IMR-90 (cell line): ENCODE measurements around the gene ZFHX3. TPM values are rescaled to one million over a fixed set of nuclear protein-coding genes. Genes with fewer than 3 reads are reported as not detected.

Experiments used
- ATAC-seq: fragments of 200-7000 bp; cut with Tn5 transposase; 2 replicates; pipeline ENCODE4 v1.9.1; 2020; ENCODE audit warnings: low read depth, mild to moderate bottlenecking, moderate library complexity
- BruUV-seq: library from RNA; stranded (reverse); fragments of 400-500 nt; replicated peaks from 2 replicates; lab custom pipeline; 2021; lab: Mats Ljungman, UMichigan
- CTCF ChIA-PET: fragments of 300-600 bp; formaldehyde crosslinking; extraction: SDS; loops from one replicate; lab custom pipeline; 2021; ENCODE audit warnings: antibody characterized with exemption; lab: Yijun Ruan, JAX
- POLR2A ChIA-PET: fragments of 300-600 bp; sonication (Branson Sonifier 250); formaldehyde crosslinking; loops from one replicate; lab custom pipeline; 2022; ENCODE audit warnings: antibody characterized with exemption; ENCODE audit not compliant: unreplicated experiment; lab: Charles Lee
- DNase-seq: peaks from one replicate; pipeline ENCODE4 v3.0.0; 2013
- H2AFZ ChIP-seq: replicated peaks from 2 replicates; pipeline ENCODE3; 2013; ENCODE audit warnings: low read length, mild to moderate bottlenecking; ENCODE audit not compliant: poor library complexity
- H2AK5ac ChIP-seq: 2 replicates; pipeline ENCODE4 v1.6.1; 2013; ENCODE audit warnings: low read depth, low read length, inconsistent platforms
- H2AK9ac ChIP-seq: replicated peaks from 2 replicates; pipeline ENCODE3; 2013; ENCODE audit warnings: mild to moderate bottlenecking, low read depth, low read length, moderate library complexity; ENCODE audit not compliant: poor library complexity
- H2BK120ac ChIP-seq: 2 replicates; pipeline ENCODE4 v1.6.1; 2013; ENCODE audit warnings: low read depth, low read length, inconsistent platforms
- H2BK15ac ChIP-seq: 3 replicates; pipeline ENCODE4 v1.6.1; 2013; ENCODE audit warnings: low read depth, low read length, inconsistent platforms
- H2BK20ac ChIP-seq: 2 replicates; pipeline ENCODE4 v1.6.1; 2013; ENCODE audit warnings: low read depth, mild to moderate bottlenecking, inconsistent platforms, low read length, moderate library complexity
- H2BK5ac ChIP-seq: 2 replicates; pipeline ENCODE4 v1.6.1; 2013; ENCODE audit warnings: mild to moderate bottlenecking, low read depth, low read length, inconsistent platforms; ENCODE audit not compliant: poor library complexity, severe bottlenecking
- H3K14ac ChIP-seq: replicated peaks from 2 replicates; pipeline ENCODE4 v1.6.1; 2013; ENCODE audit warnings: low read depth, low read length, inconsistent platforms
- H3K18ac ChIP-seq: 2 replicates; pipeline ENCODE4 v1.6.1; 2013; ENCODE audit warnings: low read depth, low read length, control low read depth
- H3K23ac ChIP-seq: 2 replicates; pipeline ENCODE4 v1.6.1; 2013; ENCODE audit warnings: low read depth, low read length, inconsistent platforms
- H3K27ac ChIP-seq: 2 replicates; pipeline ENCODE4 v1.5.1; 2013; ENCODE audit warnings: mild to moderate bottlenecking, control low read depth, low read length; ENCODE audit not compliant: insufficient read depth
- H3K27me3 ChIP-seq: 2 replicates; pipeline ENCODE4 v1.6.1; 2013; ENCODE audit warnings: low read length; ENCODE audit not compliant: control insufficient read depth, insufficient read depth
- H3K36me3 ChIP-seq: 2 replicates; pipeline ENCODE4 v1.6.1; 2013; ENCODE audit warnings: low read length, mixed read lengths; ENCODE audit not compliant: control insufficient read depth, insufficient read depth
- H3K4ac ChIP-seq: 2 replicates; pipeline ENCODE4 v1.6.1; 2013; ENCODE audit warnings: low read depth, low read length, inconsistent platforms
- H3K4me1 ChIP-seq: 2 replicates; pipeline ENCODE4 v1.6.1; 2013; ENCODE audit warnings: low read length, mixed read lengths; ENCODE audit not compliant: control insufficient read depth, insufficient read depth
- H3K4me2 ChIP-seq: 2 replicates; pipeline ENCODE4 v1.6.1; 2013; ENCODE audit warnings: low read depth, mild to moderate bottlenecking, control low read depth, low read length, moderate library complexity
- H3K4me3 ChIP-seq: 2 replicates; pipeline ENCODE4 v1.5.1; 2013; ENCODE audit warnings: low read depth, mild to moderate bottlenecking, control low read depth, low read length, moderate library complexity; ENCODE audit not compliant: insufficient read depth
- H3K56ac ChIP-seq: 2 replicates; pipeline ENCODE4 v1.6.1; 2013; ENCODE audit warnings: low read length, inconsistent platforms; ENCODE audit not compliant: insufficient read depth; ENCODE audit errors: extremely low read depth
- H3K79me1 ChIP-seq, 2 experiments: 2 replicates each; pipeline ENCODE4 v1.6.1; 2013; ENCODE audit warnings: low read length in 2 of 2, inconsistent platforms in 1 of 2, low read depth in 1 of 2
- H3K9ac ChIP-seq: 2 replicates; pipeline ENCODE4 v1.6.1; 2013; ENCODE audit warnings: low read depth, low read length, control low read depth
- H3K9me1 ChIP-seq: 2 replicates; pipeline ENCODE4 v1.6.1; 2013; ENCODE audit warnings: low read length, inconsistent platforms; ENCODE audit not compliant: insufficient read depth
- H3K9me3 ChIP-seq: 2 replicates; pipeline ENCODE4 v1.6.1; 2013; ENCODE audit warnings: low read length; ENCODE audit not compliant: control insufficient read depth, insufficient read depth
- H4K20me1 ChIP-seq: 2 replicates; pipeline ENCODE4 v1.6.1; 2013; ENCODE audit warnings: low read length, inconsistent platforms; ENCODE audit not compliant: insufficient read depth
- H4K5ac ChIP-seq: 2 replicates; pipeline ENCODE4 v1.6.1; 2013; ENCODE audit warnings: mild to moderate bottlenecking, low read depth, low read length, control low read depth
- H4K8ac ChIP-seq, 2 experiments: 2 replicates each; pipeline ENCODE4 v1.6.1; 2013; ENCODE audit warnings: low read depth in 2 of 2, low read length in 2 of 2, control low read depth in 1 of 2, inconsistent platforms in 1 of 2
- H4K91ac ChIP-seq: 2 replicates; pipeline ENCODE4 v1.6.1; 2013; ENCODE audit warnings: low read depth, low read length, inconsistent platforms; ENCODE audit not compliant: insufficient read depth
- BHLHE40 ChIP-seq: fragments of 150-350 bp; IDR thresholded peaks from 2 replicates; pipeline ENCODE4 v1.6.1; 2016; ENCODE audit warnings: mild to moderate bottlenecking, low read depth, low read length
- CEBPB ChIP-seq: IDR thresholded peaks from 2 replicates; pipeline ENCODE4 v1.6.1; 2012; ENCODE audit warnings: low read depth, low read length, improper control_type of control experiment
- CHD1 ChIP-seq: IDR thresholded peaks from 2 replicates; pipeline ENCODE4 v1.6.1; 2012; ENCODE audit warnings: low read depth, low read length, improper control_type of control experiment
- FOS ChIP-seq: fragments of 150-350 bp; IDR thresholded peaks from 2 replicates; pipeline ENCODE4 v1.6.1; 2016; ENCODE audit warnings: low read depth, low read length
- MAFK ChIP-seq: IDR thresholded peaks from 2 replicates; pipeline ENCODE4 v1.6.1; 2012; ENCODE audit warnings: low read depth, low read length, improper control_type of control experiment
- MAZ ChIP-seq: IDR thresholded peaks from 2 replicates; pipeline ENCODE4 v1.6.1; 2012; ENCODE audit warnings: low read depth, mild to moderate bottlenecking, low read length, improper control_type of control experiment, moderate library complexity, borderline replicate concordance
- MXI1 ChIP-seq: IDR thresholded peaks from 2 replicates; pipeline ENCODE4 v1.6.1; 2012; ENCODE audit warnings: low read depth, mild to moderate bottlenecking, low read length, moderate library complexity, borderline replicate concordance
- NFE2L2 ChIP-seq: fragments of 150-350 bp; IDR thresholded peaks from 2 replicates; pipeline ENCODE4 v1.6.1; 2016; ENCODE audit warnings: low read depth, mild to moderate bottlenecking, low read length
- RAD21 ChIP-seq: IDR thresholded peaks from 2 replicates; pipeline ENCODE4 v1.6.1; 2012; ENCODE audit warnings: low read length, improper control_type of control experiment
- RCOR1 ChIP-seq: IDR thresholded peaks from 2 replicates; pipeline ENCODE4 v1.6.1; 2012; ENCODE audit warnings: mild to moderate bottlenecking, low read length, improper control_type of control experiment; ENCODE audit not compliant: insufficient replicate concordance
- RFX5 ChIP-seq: IDR thresholded peaks from 2 replicates; pipeline ENCODE4 v1.8.0; 2012; ENCODE audit warnings: low read depth, mild to moderate bottlenecking, low read length, moderate library complexity
- SMC3 ChIP-seq: fragments of 150-350 bp; IDR thresholded peaks from 2 replicates; pipeline ENCODE4 v1.6.1; 2016; ENCODE audit warnings: low read depth, mild to moderate bottlenecking, antibody characterized with exemption, low read length, moderate library complexity
- WGBS, 2 experiments: methylation state at CpG; one replicate each; pipeline versions ENCODE4 v1.1.5 to v1.1.7; 2013; ENCODE audit warnings: missing lambda C conversion rate in 2 of 2; ENCODE audit not compliant: insufficient read length in 1 of 2; ENCODE audit errors: extremely low coverage in 2 of 2; 5-methylcytosine and 5-hydroxymethylcytosine counted together
- dilution Hi-C: fragments of 300-500 bp; cut with HindIII; formaldehyde crosslinking; loops from one replicate; pipeline ENCODE4 v1.14.3; 2018; ENCODE audit warnings: low sequenced_read_pairs; ENCODE audit not compliant: unreplicated experiment
- in situ Hi-C: fragments of 300-500 bp; cut with MboI; formaldehyde crosslinking; loops from 3 replicates; pipeline ENCODE4 v1.14.3; 2019; ENCODE audit warnings: low sequenced_read_pairs, inconsistent platforms, mixed read lengths
- intact Hi-C: fragments of 100-400 bp; cut with micrococcal nuclease; formaldehyde crosslinking; loops from 2 replicates; pipeline ENCODE4 v1.10.0; 2022
- polyA plus RNA-seq, 3 experiments: library from polyadenylated mRNA; depleted of rRNA; stranded (reverse); fragments of >200 nt; gene quantifications; 2 replicates each; pipeline ENCODE4 v1.2.3, GENCODE V29; 2012; ENCODE audit warnings: low replicate concordance in 1 of 3
- total RNA-seq: library from RNA; depleted of rRNA; stranded (reverse); fragments of >200 nt; gene quantifications from 2 replicates; pipeline ENCODE4 v1.2.3, GENCODE V29; 2012
- TF ChIP-seq, protein P1 (sequence below): fragments of 150-350 bp; IDR thresholded peaks from 2 replicates; pipeline ENCODE4 v1.6.1; 2016; ENCODE audit warnings: low read depth, mild to moderate bottlenecking, low read length, moderate library complexity, borderline replicate concordance
- TF ChIP-seq, protein P2 (sequence below): fragments of 150-350 bp; IDR thresholded peaks from 2 replicates; pipeline ENCODE4 v1.6.1; 2017; ENCODE audit warnings: mild to moderate bottlenecking, antibody characterized with exemption, low read length, low read depth

ZFHX3 gene
- total and polyA plus RNA-seq, 2 of the 4 experiments (the other 2 are of a cell fraction): 1.4 to 1.7 TPM

DNA sequence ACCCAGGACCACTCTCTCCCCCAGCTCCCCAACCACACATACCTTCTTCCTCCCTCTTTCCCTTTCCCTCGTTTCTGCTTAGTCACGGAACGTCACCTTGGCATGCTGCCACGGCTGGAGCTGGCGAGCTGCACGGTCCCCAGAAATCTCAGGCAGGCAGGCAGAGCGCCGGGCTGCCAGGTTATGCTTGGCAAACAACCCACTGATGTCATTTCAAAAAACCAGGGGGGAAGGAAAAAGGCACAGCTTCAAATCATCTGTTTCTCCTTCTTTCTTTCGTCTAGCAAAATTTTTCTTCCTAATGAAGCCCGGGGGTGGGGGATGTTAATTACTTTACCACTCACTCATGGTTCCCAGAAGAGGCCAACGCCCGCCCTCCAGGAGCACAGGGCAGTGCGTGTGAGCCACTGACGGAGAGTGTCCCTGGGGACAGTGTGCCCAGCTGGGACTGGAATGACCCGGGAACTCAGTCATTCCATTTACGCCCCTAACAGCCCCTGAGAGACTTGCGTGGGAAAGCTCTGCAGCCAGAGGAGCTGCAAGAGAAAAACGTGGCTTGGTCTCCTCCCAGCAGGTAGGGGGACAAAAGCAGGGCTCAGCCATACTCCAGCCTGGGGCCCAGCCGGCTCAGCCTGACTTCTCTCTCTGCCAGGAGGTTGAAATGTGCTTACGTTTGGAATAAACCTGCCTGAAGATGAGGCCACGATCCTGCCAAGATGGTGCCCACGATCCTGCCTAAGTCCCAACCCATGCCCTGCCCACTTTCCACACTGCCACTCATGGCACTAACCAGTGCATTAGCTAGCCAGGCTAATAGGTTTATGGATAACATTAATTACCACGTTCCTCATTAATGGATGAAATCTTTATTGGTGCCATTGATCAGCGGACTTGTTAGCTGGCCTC, 198.9 kb downstream of the ZFHX3 start:
- POLR2A ChIA-PET: no interaction called here
- Histone ChIP-seq H4K8ac (peak overlapping the region; percentile 68 to 79; a peak in 3 of 4 replicates), H3K18ac (peak overlapping the region; percentile 46), H4K20me1 (no peaks in the 10 kb centered on the region; the same call in 1 of the 2 replicates), H3K27me3 (no peaks in the 10 kb centered on the region), H2AFZ (peak overlapping the region; percentile 52), H2BK15ac (peak overlapping the region; percentile 77; the same call in 2 of the 3 replicates), H2BK20ac (peak overlapping the region; percentile 98), H4K91ac (peak overlapping the region; percentile 97), H3K79me1 (peaks cover 18 to 62% of the 10 kb centered on the region in 2 experiments; a peak in 3 of 4 replicates), H3K56ac (no peak overlapping the region), H2BK5ac (peak overlapping the region; percentile 53), H2AK9ac (peak overlapping the region; percentile 77), H3K4ac (peak overlapping the region; percentile 97), H2AK5ac (peak overlapping the region; percentile 90), H4K5ac (peak overlapping the region; percentile 72), H3K4me3 (no peak overlapping the region), H3K27ac (peak overlapping the region; percentile 28), H3K9ac (0 out of 2 replicates have a peak overlapping the region, but pooled peaks have one; percentile 1), H3K23ac (0 out of 2 replicates have a peak overlapping the region, but pooled peaks have one; percentile 60), H2BK120ac (peak overlapping the region; percentile 97), H3K4me2 (peak overlapping the region; percentile 43), H3K36me3 (no peaks in the 10 kb centered on the region), H3K14ac (peak overlapping the region; percentile 33; the same call in 1 of the 2 replicates), H3K9me1 (peaks cover 16% of the 10 kb centered on the region), H3K4me1 (peaks cover 27% of the 10 kb centered on the region), H3K9me3 (no peaks in the 10 kb centered on the region)
- BruUV-seq: no TSS peak
- DNase-seq (peak; percentile 89), ATAC-seq (peak; percentile 65)
- in situ Hi-C loops (loop anchor here (10.0 kb wide), 1 partner anchor 206 kb away; no protein-coding TSS in a partner anchor), intact Hi-C loops (loop anchor here (5.0 kb wide), 1 partner anchor 347 kb away; no protein-coding TSS in a partner anchor), dilution Hi-C loops (no loop called here)
- 51% methylated on average over 5 of the region's 24 CpGs; no CpG with 5 or more reads in 1 of the 2 experiments for WGBS, 2 experiments
- CTCF ChIA-PET: interaction anchor here (0.6 to 4.2 kb wide), 4 partner anchors 11 to 346 kb away, joined by 3 to 16 read pairs (median 3); no protein-coding TSS in a partner anchor
- peak; percentile 49 for TF ChIP-seq BHLHE40
- TF ChIP-seq RFX5: no peak
- 0 out of 2 replicates have a peak, but pooled peaks have one; percentile 12 for TF ChIP-seq MXI1
- peak; percentile 96 for TF ChIP-seq NFE2L2
- peak; percentile 68 for TF ChIP-seq MAFK
- TF ChIP-seq RAD21: peak; percentile 19; the same call in 1 of the 2 replicates
- TF ChIP-seq, protein P1, sequence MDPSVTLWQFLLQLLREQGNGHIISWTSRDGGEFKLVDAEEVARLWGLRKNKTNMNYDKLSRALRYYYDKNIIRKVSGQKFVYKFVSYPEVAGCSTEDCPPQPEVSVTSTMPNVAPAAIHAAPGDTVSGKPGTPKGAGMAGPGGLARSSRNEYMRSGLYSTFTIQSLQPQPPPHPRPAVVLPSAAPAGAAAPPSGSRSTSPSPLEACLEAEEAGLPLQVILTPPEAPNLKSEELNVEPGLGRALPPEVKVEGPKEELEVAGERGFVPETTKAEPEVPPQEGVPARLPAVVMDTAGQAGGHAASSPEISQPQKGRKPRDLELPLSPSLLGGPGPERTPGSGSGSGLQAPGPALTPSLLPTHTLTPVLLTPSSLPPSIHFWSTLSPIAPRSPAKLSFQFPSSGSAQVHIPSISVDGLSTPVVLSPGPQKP: no peak
- TF ChIP-seq CEBPB: no peak
- TF ChIP-seq CHD1: no peak
- TF ChIP-seq, protein P2, sequence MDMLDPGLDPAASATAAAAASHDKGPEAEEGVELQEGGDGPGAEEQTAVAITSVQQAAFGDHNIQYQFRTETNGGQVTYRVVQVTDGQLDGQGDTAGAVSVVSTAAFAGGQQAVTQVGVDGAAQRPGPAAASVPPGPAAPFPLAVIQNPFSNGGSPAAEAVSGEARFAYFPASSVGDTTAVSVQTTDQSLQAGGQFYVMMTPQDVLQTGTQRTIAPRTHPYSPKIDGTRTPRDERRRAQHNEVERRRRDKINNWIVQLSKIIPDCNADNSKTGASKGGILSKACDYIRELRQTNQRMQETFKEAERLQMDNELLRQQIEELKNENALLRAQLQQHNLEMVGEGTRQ: no peak
- TF ChIP-seq FOS: 0 out of 2 replicates have a peak, but pooled peaks have one; percentile 20
- TF ChIP-seq SMC3: no peak
- TF ChIP-seq MAZ: peak; percentile 18; the same call in 1 of the 2 replicates
- no peak for TF ChIP-seq RCOR1
